Activated naive CD8-positive, alpha-beta T cell treated with anti-CD3 and anti-CD28 coated beads, Interleukin-2, amount 10 ng/mL, durations not matched to agents 7 days and 5 days (primary cell): ENCODE measurements around the gene TEN1. TPM values are rescaled to one million over a fixed set of nuclear protein-coding genes. Genes with fewer than 3 reads are reported as not detected.

ENCODE experiments used
- ATAC-seq: fragments of 150-1000 bp; cut with Tn5 transposase; one replicate; pipeline ENCODE4 v1.10.0; 2021; ENCODE audit warnings: low read depth, moderate library complexity
- POLR2A ChIA-PET: fragments of 350-600 bp; sonication (Branson Sonifier 250); formaldehyde crosslinking; loops from one replicate; lab custom pipeline; 2021; ENCODE audit warnings: antibody characterized with exemption; lab: Charles Lee
- DNase-seq: peaks from one replicate; pipeline ENCODE4 v3.0.0; 2021
- H3K27ac Mint-ChIP-seq: one replicate; pipeline ENCODE4 v1.8.0; 2022; ENCODE audit warnings: mild to moderate bottlenecking, mixed read lengths
- H3K27me3 Mint-ChIP-seq: one replicate; pipeline ENCODE4 v1.8.0; 2022; ENCODE audit warnings: mild to moderate bottlenecking, moderate library complexity, mixed read lengths
- H3K36me3 Mint-ChIP-seq: one replicate; pipeline ENCODE4 v1.8.0; 2021; ENCODE audit warnings: mild to moderate bottlenecking, mixed read lengths
- H3K4me1 Mint-ChIP-seq: one replicate; pipeline ENCODE4 v1.8.0; 2021; ENCODE audit warnings: mixed read lengths
- H3K4me3 Mint-ChIP-seq: one replicate; pipeline ENCODE4 v1.8.0; 2022; ENCODE audit warnings: mild to moderate bottlenecking, moderate library complexity, mixed read lengths
- H3K9me3 Mint-ChIP-seq: one replicate; pipeline ENCODE4 v1.8.0; 2021; ENCODE audit warnings: mixed read lengths
- total RNA-seq, 2 experiments: library from RNA; stranded (reverse); gene quantifications; one replicate each; pipeline ENCODE4 v1.2.3, GENCODE V29; 2021

Gene TEN1
- total RNA-seq, 2 experiments from 2014 or later = 15.9 to 17.1 TPM

GRCh38 chr17:76048711-76049110 lies 69.7 kb downstream of the TEN1 start:
- no peaks in the 10 kb centered on the region for H3K27me3 Mint-ChIP-seq
- ATAC-seq (no peak), DNase-seq (no peak)
- no peak overlapping the region for H3K4me3 Mint-ChIP-seq
- H3K4me1 Mint-ChIP-seq = peaks cover 4% of the 10 kb centered on the region
- H3K27ac Mint-ChIP-seq = no peak overlapping the region
- H3K36me3 Mint-ChIP-seq = peaks cover 24% of the 10 kb centered on the region
- no peaks in the 10 kb centered on the region for H3K9me3 Mint-ChIP-seq
- POLR2A ChIA-PET = no interaction called here

GRCh38 chr17:76049239-76049638 lies 70.2 kb downstream of the TEN1 start:
- no peaks in the 10 kb centered on the region for H3K27me3 Mint-ChIP-seq
- DNase-seq (no peak), ATAC-seq (no peak)
- no peaks in the 10 kb centered on the region for H3K9me3 Mint-ChIP-seq
- H3K27ac Mint-ChIP-seq = no peak overlapping the region
- peaks cover 26% of the 10 kb centered on the region for H3K36me3 Mint-ChIP-seq
- H3K4me1 Mint-ChIP-seq = peaks cover 4% of the 10 kb centered on the region
- H3K4me3 Mint-ChIP-seq = no peak overlapping the region
- POLR2A ChIA-PET = no interaction called here

- POLR2A ChIA-PET = no interaction called here
- H3K36me3 Mint-ChIP-seq = peaks cover 25% of the 10 kb centered on the region
These were observed 70.9 kb downstream of the TEN1 start for GRCh38 chr17:76049836-76050537.

More at GRCh38 chr17:76049836-76050537, 70.9 kb downstream of the TEN1 start:
- no peak overlapping the region for H3K4me3 Mint-ChIP-seq
- no peaks in the 10 kb centered on the region for H3K9me3 Mint-ChIP-seq
- H3K27me3 Mint-ChIP-seq = no peaks in the 10 kb centered on the region
- no peak overlapping the region for H3K27ac Mint-ChIP-seq
- DNase-seq (no peak), ATAC-seq (no peak)
- H3K4me1 Mint-ChIP-seq = peaks cover 4% of the 10 kb centered on the region

Other genes starting within 250 kb of the TEN1 start
- 10 to 100 TPM; 50.4 to 53.0 TPM for gene GALK1, start 214.0 kb upstream of the TEN1 start, total RNA-seq
- 10 to 100 TPM; 37.4 to 39.8 TPM for gene UNK, start 194.4 kb upstream of the TEN1 start, total RNA-seq
- 100 to 1,000 TPM; 221 to 222 TPM for gene UNC13D, start 134.8 kb upstream of the TEN1 start, total RNA-seq
- 100 to 1,000 TPM; 107 TPM for gene WBP2, start 123.9 kb upstream of the TEN1 start, total RNA-seq
- 10 to 100 TPM; 23.2 to 27.9 TPM for gene TRIM47, start 100.7 kb upstream of the TEN1 start, total RNA-seq
- gene TRIM65, start 82.3 kb upstream of the TEN1 start, total RNA-seq = 10 to 100 TPM; 35.3 to 36.3 TPM
- gene MRPL38, start 74.4 kb upstream of the TEN1 start, total RNA-seq = 100 to 1,000 TPM; 111 to 119 TPM
- 10 to 100 TPM; 28.5 to 36.0 TPM for gene FBF1, start 38.2 kb upstream of the TEN1 start, total RNA-seq
- gene ACOX1, start 74 bp upstream of the TEN1 start, total RNA-seq = 10 to 100 TPM; 28.3 to 30.2 TPM
- gene CDK3, start 21.6 kb downstream of the TEN1 start, total RNA-seq = 1 to 10 TPM; 7.5 to 8.2 TPM
- under 1 TPM; 0.78 to 0.85 TPM for gene EVPL, start 48.1 kb downstream of the TEN1 start, total RNA-seq
- gene SRP68, start 93.3 kb downstream of the TEN1 start, total RNA-seq = 10 to 100 TPM; 81.6 to 83.0 TPM
- not detected for gene GALR2, start 95.5 kb downstream of the TEN1 start, total RNA-seq
- not detected for gene ZACN, start 99.9 kb downstream of the TEN1 start, total RNA-seq
- gene EXOC7, start 124.5 kb downstream of the TEN1 start, total RNA-seq = 100 to 1,000 TPM; 163 to 164 TPM
- gene FOXJ1, start 162.0 kb downstream of the TEN1 start, total RNA-seq = 1 to 10 TPM; 5.4 to 5.8 TPM